HepG2 (cell line): ENCODE data around the gene MLLT10. TPM values are rescaled to one million over a fixed set of nuclear protein-coding genes. Genes with fewer than 3 reads are reported as not detected.

Source experiments
- ATAC-seq: fragments of 200-7000 bp; cut with Tn5 transposase; 3 replicates; pipeline ENCODE4 v1.9.1; 2020; ENCODE audit warnings: mild to moderate bottlenecking, moderate library complexity
- BruUV-seq: library from RNA; stranded (reverse); fragments of 400-500 nt; replicated peaks from 2 replicates; lab custom pipeline; 2021; lab: Mats Ljungman, UMichigan
- CTCF ChIA-PET: fragments of 300-600 bp; formaldehyde crosslinking; extraction: SDS; loops from one replicate; lab custom pipeline; 2021; ENCODE audit warnings: low total read pairs, inconsistent platforms, low intra/inter-chr PET ratio; lab: Yijun Ruan, JAX
- POLR2A ChIA-PET: fragments of 350-600 bp; sonication (Branson Sonifier 250); formaldehyde crosslinking; loops from one replicate; lab custom pipeline; 2020; ENCODE audit warnings: antibody characterized with exemption, inconsistent platforms; lab: Yijun Ruan, JAX
- DNase-seq: peaks from one replicate; pipeline ENCODE4 v3.0.0-alpha.2; 2015; ENCODE audit warnings: low spot score
- FAIRE-seq: peaks from 3 replicates; lab custom pipeline; 2011; peaks lifted over from hg19 to GRCh38; lab: Jason Lieb, UNC
- H2AFZ ChIP-seq: one replicate; pipeline ENCODE4 v1.6.1; 2011; ENCODE audit warnings: low read length, inconsistent platforms
- H3K27ac ChIP-seq: fragments of 300-600 bp; 3 replicates; pipeline ENCODE4 v1.8.0; 2011; ENCODE audit warnings: mixed run types, mild to moderate bottlenecking, mixed read lengths, low read length, inconsistent platforms; ENCODE audit not compliant: insufficient read depth; ENCODE audit errors: extremely low read length
- H3K27me3 ChIP-seq, 2 experiments: fragments of 200-600 bp in 1 of 2; 2 replicates in 1 of 2; 3 replicates in 1 of 2; pipeline versions ENCODE4 v1.6.0 to v1.8.0; 2011; ENCODE audit warnings: low read length in 2 of 2, mild to moderate bottlenecking in 2 of 2, moderate library complexity in 2 of 2, inconsistent platforms in 1 of 2; ENCODE audit not compliant: insufficient read depth in 2 of 2, control insufficient read depth in 1 of 2
- H3K36me3 ChIP-seq, 2 experiments: fragments of 200-600 bp in 1 of 2; replicated peaks in 1 of 2; 2 replicates in 1 of 2; 3 replicates in 1 of 2; pipeline versions ENCODE4 v1.5.1 to v1.8.0; 2011; ENCODE audit warnings: low read length in 2 of 2, inconsistent platforms in 1 of 2; ENCODE audit not compliant: insufficient read depth in 2 of 2, control insufficient read depth in 1 of 2
- H3K4me1 ChIP-seq: 2 replicates; pipeline ENCODE4 v1.5.1; 2012; ENCODE audit warnings: low read length, inconsistent platforms; ENCODE audit not compliant: insufficient read depth
- H3K4me2 ChIP-seq: 2 replicates; pipeline ENCODE4 v1.6.0; 2011; ENCODE audit warnings: low read depth, low read length, inconsistent platforms
- H3K4me3 ChIP-seq, 3 experiments: fragments of 200-600 bp in 1 of 3; sonication (generic), shearing (Covaris generic) in 1 of 3; replicated peaks in 1 of 3; 2 replicates each; pipeline ENCODE4 v1.5.1; 2011 to 2016; ENCODE audit warnings: low read length in 3 of 3, inconsistent platforms in 2 of 3, low read depth in 2 of 3, mild to moderate bottlenecking in 2 of 3, control low read depth in 1 of 3, mixed read lengths in 1 of 3; ENCODE audit not compliant: insufficient read depth in 1 of 3
- H3K79me2 ChIP-seq: one replicate; pipeline ENCODE4 v1.6.1; 2011; ENCODE audit warnings: low read length, inconsistent platforms; ENCODE audit not compliant: insufficient read depth
- H3K9ac ChIP-seq: 2 replicates; pipeline ENCODE4 v1.6.0; 2011; ENCODE audit warnings: mild to moderate bottlenecking, low read depth, low read length, inconsistent platforms; ENCODE audit not compliant: insufficient read depth
- H3K9me3 ChIP-seq: 2 replicates; pipeline ENCODE4 v1.5.1; 2012; ENCODE audit warnings: mild to moderate bottlenecking, low read length
- H4K20me1 ChIP-seq: 2 replicates; pipeline ENCODE4 v1.6.0; 2011; ENCODE audit warnings: inconsistent platforms, mild to moderate bottlenecking, low read length, moderate library complexity; ENCODE audit not compliant: insufficient read depth
- DR1 ChIP-seq: sonication (generic); formaldehyde crosslinking; IDR thresholded peaks from 2 replicates; pipeline ENCODE4 v1.8.0; 2021; ENCODE audit warnings: mild to moderate bottlenecking, missing genetic modification reagents, inconsistent platforms
- FOXA3 ChIP-seq: IDR thresholded peaks from 2 replicates; pipeline ENCODE4 v1.6.1; 2016; ENCODE audit warnings: missing genetic modification reagents, missing compliant biosample characterization
- NFKB2 ChIP-seq: sonication (generic); formaldehyde crosslinking; IDR thresholded peaks from 2 replicates; pipeline ENCODE4 v1.4.0; 2020; ENCODE audit warnings: missing genetic modification reagents, borderline replicate concordance
- NFYC ChIP-seq: IDR thresholded peaks from 2 replicates; pipeline ENCODE4 v1.6.1; 2016; ENCODE audit warnings: missing genetic modification reagents, missing compliant biosample characterization
- NR2F2 ChIP-seq: IDR thresholded peaks from 2 replicates; pipeline ENCODE4 v1.6.1; 2012; ENCODE audit warnings: low read depth, inconsistent platforms, borderline replicate concordance
- PRPF4 ChIP-seq: fragments of 200-400 bp; formaldehyde crosslinking; IDR thresholded peaks from 2 replicates; pipeline ENCODE4 v1.6.1; 2016; ENCODE audit warnings: low read length, low read depth; ENCODE audit not compliant: poor library complexity, severe bottlenecking
- SMARCC2 ChIP-seq: fragments of 450-650 bp; IDR thresholded peaks from 2 replicates; pipeline ENCODE4 v1.6.1; 2017; ENCODE audit warnings: antibody characterized with exemption, mild to moderate bottlenecking
- ZBTB38 ChIP-seq: sonication (generic); formaldehyde crosslinking; IDR thresholded peaks from 2 replicates; pipeline ENCODE4 v1.5.1; 2020; ENCODE audit warnings: mild to moderate bottlenecking, missing genetic modification reagents
- ZNF10 ChIP-seq: sonication (generic); formaldehyde crosslinking; IDR thresholded peaks from 2 replicates; pipeline ENCODE4 v1.4.0; 2020; ENCODE audit warnings: mild to moderate bottlenecking, low read depth, missing genetic modification reagents, borderline replicate concordance
- ZNF546 ChIP-seq: sonication (generic); formaldehyde crosslinking; conservative IDR thresholded peaks from 2 replicates; pipeline ENCODE4 v1.8.1; 2023; ENCODE audit warnings: mild to moderate bottlenecking, missing genetic modification reagents
- ZNF816 ChIP-seq: sonication (generic); formaldehyde crosslinking; IDR thresholded peaks from 2 replicates; pipeline ENCODE4 v1.8.0; 2022; ENCODE audit warnings: missing genetic modification reagents, mild to moderate bottlenecking, borderline replicate concordance
- WGBS: methylation state at CpG from one replicate; pipeline ENCODE4 v1.1.6; 2017; ENCODE audit warnings: low lambda C conversion rate; 5-methylcytosine and 5-hydroxymethylcytosine counted together
- in situ Hi-C: cut with HindIII; loops from 2 replicates; pipeline ENCODE4 v1.10.0; 2017; ENCODE audit warnings: low pct_unique_long_range_greater_than_20kb; ENCODE audit not compliant: extremely low pct_ligation_motif_present
- intact Hi-C: fragments of 100-400 bp; cut with micrococcal nuclease; formaldehyde crosslinking; loops from one replicate; pipeline ENCODE4 v1.10.0; 2022; ENCODE audit not compliant: unreplicated experiment
- polyA plus RNA-seq, 8 experiments: library from polyadenylated mRNA; depleted of rRNA in 3 of 8; stranded (reverse) in 7 of 8; unstranded in 1 of 8; fragments of >200 nt; fragmentation: Illumina TruSeq in 4 of 8; extraction: Trizol in 4 of 8; gene quantifications; 2 replicates each; pipeline versions ENCODE4 v1.2.1 to v1.2.3, GENCODE V29; 2011 to 2016; ENCODE audit warnings: low read depth in 4 of 8, missing spikeins in 1 of 8, mixed read lengths in 1 of 8; ENCODE audit not compliant: insufficient read depth in 1 of 8
- total RNA-seq, 5 experiments: library from RNA; depleted of rRNA; stranded (reverse); fragments of >200 nt; fragmentation: Illumina TruSeq; extraction: Trizol; gene quantifications; 2 replicates each; pipeline ENCODE4 v1.2.3, GENCODE V29; 2016; ENCODE audit warnings: low read depth in 1 of 5

MLLT10 gene
- total and polyA plus RNA-seq, 2 of the 13 experiments (the other 11 are each of a cell fraction or from before 2014, with no cell fraction given): 51.3 to 84.1 TPM

- TF ChIP-seq ZNF10 (CRISPR knock-in tag) (no peak), DR1 (CRISPR knock-in tag) (no peak), ZNF546 (CRISPR knock-in tag) (0 out of 2 replicates have a peak, but pooled peaks have one; percentile 58)
Observed at GRCh38 chr10:21506351-21506750, 27.7 kb upstream of the MLLT10 start (continued).

- H3K36me3 ChIP-seq: no peaks in the 10 kb centered on the region
- in situ Hi-C loops (loop anchor here (25.0 kb wide), 1 partner anchor 805 kb away; the partner anchor contains the start of genes BMI1 and COMMD3), intact Hi-C loops (no loop called here)
- no peak overlapping the region for H3K4me2 ChIP-seq
- ChIA-PET CTCF (interaction anchor here (1.5 kb wide), 1 partner anchor 11 kb away, joined by 4 read pairs; no protein-coding TSS in a partner anchor), POLR2A (interaction anchor here (2.6 to 3.1 kb wide), 3 partner anchors 9 to 20 kb away, joined by 52 to 129 read pairs (median 76); partner anchors contain the start of gene SKIDA1)
- no peak overlapping the region for H3K27ac ChIP-seq
- no peaks in the 10 kb centered on the region for H3K9me3 ChIP-seq
- BruUV-seq: no TSS peak
- no peak for FAIRE-seq
- no peak overlapping the region for H2AFZ ChIP-seq
- TF ChIP-seq NFKB2 (CRISPR knock-in tag): no peak
- no peak for TF ChIP-seq NFYC (CRISPR knock-in tag)
- no peak for TF ChIP-seq SMARCC2
- TF ChIP-seq NR2F2: no peak
- TF ChIP-seq ZNF816 (CRISPR knock-in tag): no peak
- TF ChIP-seq FOXA3 (CRISPR knock-in tag): no peak
- TF ChIP-seq ZBTB38: peak; percentile 84; the same call in 1 of the 2 replicates
- peak; percentile 32 for TF ChIP-seq PRPF4
- ATAC-seq: no peak
- no peaks in the 10 kb centered on the region for H4K20me1 ChIP-seq
- peaks cover 95% of the 10 kb centered on the region for H3K4me1 ChIP-seq
- no peak overlapping the region for H3K4me3 ChIP-seq
- WGBS: 84% methylated on average over 21 of the region's 21 CpGs
- H3K27me3 ChIP-seq: no peaks in the 10 kb centered on the region
- DNase-seq: no peak
- no peak overlapping the region for H3K9ac ChIP-seq
- no peaks in the 10 kb centered on the region for H3K79me2 ChIP-seq
Observed at GRCh38 chr10:21507150-21507549, 26.9 kb upstream of the MLLT10 start.
